Panc1 (cell line): ENCODE results near the gene MREG. TPM values are rescaled to one million over a fixed set of nuclear protein-coding genes. Genes with fewer than 3 reads are reported as not detected.

ENCODE experiments used
- ATAC-seq: fragments of 200-7000 bp; cut with Tn5 transposase; 2 replicates; pipeline ENCODE4 v1.9.1; 2020; ENCODE audit warnings: mild to moderate bottlenecking, moderate library complexity
- BruUV-seq: library from RNA; stranded (reverse); fragments of 400-500 nt; replicated peaks from 2 replicates; lab custom pipeline; 2021; lab: Mats Ljungman, UMichigan
- CTCF ChIA-PET: fragments of 300-600 bp; sonication (Branson Sonifier 250); formaldehyde crosslinking; loops from one replicate; lab custom pipeline; 2022; ENCODE audit warnings: antibody characterized with exemption; lab: Charles Lee
- POLR2A ChIA-PET: fragments of 300-600 bp; sonication (Branson Sonifier 250); formaldehyde crosslinking; loops from one replicate; lab custom pipeline; 2022; ENCODE audit warnings: antibody characterized with exemption; lab: Charles Lee
- DNase-seq: peaks from one replicate; pipeline ENCODE4 v3.0.0-alpha.2; 2010; ENCODE audit warnings: low read depth, low spot score
- H3K27ac ChIP-seq: 2 replicates; pipeline ENCODE4 v1.5.1; 2011; ENCODE audit warnings: mild to moderate bottlenecking, low read length, inconsistent platforms
- H3K27me3 ChIP-seq: fragments of 200-500 bp; sonication (Bioruptor generic); 2 replicates; pipeline ENCODE4 v1.6.0; 2014; ENCODE audit warnings: low read length, inconsistent platforms; ENCODE audit not compliant: control insufficient read depth, insufficient read depth
- H3K36me3 ChIP-seq: fragments of 200-500 bp; sonication (Bioruptor generic); 2 replicates; pipeline ENCODE4 v1.5.1; 2014; ENCODE audit warnings: inconsistent platforms, mild to moderate bottlenecking, low read length, moderate library complexity; ENCODE audit not compliant: control insufficient read depth, insufficient read depth
- H3K4me1 ChIP-seq: 2 replicates; pipeline ENCODE4 v1.5.1; 2011; ENCODE audit warnings: inconsistent platforms, mild to moderate bottlenecking, low read length, moderate library complexity; ENCODE audit not compliant: control insufficient read depth, insufficient read depth
- H3K4me3 ChIP-seq, 2 experiments: 2 replicates each; pipeline ENCODE4 v1.5.1; 2011 to 2012; ENCODE audit warnings: low read depth in 2 of 2, low read length in 2 of 2, mild to moderate bottlenecking in 2 of 2, inconsistent platforms in 1 of 2, moderate library complexity in 1 of 2
- H3K9me3 ChIP-seq: fragments of 200-500 bp; sonication (Bioruptor generic); 2 replicates; pipeline ENCODE4 v1.5.1; 2014; ENCODE audit warnings: low read depth, mild to moderate bottlenecking, inconsistent platforms, low read length, moderate library complexity; ENCODE audit not compliant: control insufficient read depth, insufficient read depth
- POLR2AphosphoS5 ChIP-seq: IDR thresholded peaks from 2 replicates; pipeline ENCODE4 v1.6.1; 2012; ENCODE audit warnings: mild to moderate bottlenecking, low read depth, low read length, moderate library complexity
- SIN3A ChIP-seq: IDR thresholded peaks from 2 replicates; pipeline ENCODE4 v1.6.1; 2012; ENCODE audit warnings: low read depth, mild to moderate bottlenecking, low read length, moderate library complexity, borderline replicate concordance; ENCODE audit not compliant: insufficient read depth
- TCF7L2 ChIP-seq: IDR thresholded peaks from 2 replicates; pipeline ENCODE4 v1.6.1; 2011; ENCODE audit warnings: mild to moderate bottlenecking, low read depth, low read length, inconsistent platforms
- in situ Hi-C: cut with HindIII; loops from 2 replicates; pipeline ENCODE4 v1.10.0; 2016; ENCODE audit warnings: low sequenced_read_pairs, low pct_unique_long_range_greater_than_20kb
- intact Hi-C: fragments of 100-400 bp; cut with micrococcal nuclease; formaldehyde crosslinking; loops from one replicate; pipeline ENCODE4 v1.10.0; 2022; ENCODE audit not compliant: unreplicated experiment
- total RNA-seq: library from RNA; stranded (reverse); gene quantifications from one replicate; pipeline ENCODE4 v1.2.1, GENCODE V29; 2021; ENCODE audit not compliant: unreplicated experiment
- TF ChIP-seq, protein P1 (sequence below): fragments of 450-650 bp; IDR thresholded peaks from 2 replicates; pipeline ENCODE4 v1.5.1; 2017; ENCODE audit warnings: mild to moderate bottlenecking
- TF ChIP-seq, protein P2 (sequence below), 2 experiments: IDR thresholded peaks; 2 replicates each; pipeline ENCODE4 v1.6.1; 2011 to 2012; ENCODE audit warnings: low read depth in 2 of 2, control low read depth in 1 of 2, low read length in 1 of 2, mild to moderate bottlenecking in 1 of 2, moderate library complexity in 1 of 2; ENCODE audit not compliant: insufficient read depth in 1 of 2

MREG gene
- total RNA-seq, 1 experiment from 2014 or later = 19.2 TPM

DNA sequence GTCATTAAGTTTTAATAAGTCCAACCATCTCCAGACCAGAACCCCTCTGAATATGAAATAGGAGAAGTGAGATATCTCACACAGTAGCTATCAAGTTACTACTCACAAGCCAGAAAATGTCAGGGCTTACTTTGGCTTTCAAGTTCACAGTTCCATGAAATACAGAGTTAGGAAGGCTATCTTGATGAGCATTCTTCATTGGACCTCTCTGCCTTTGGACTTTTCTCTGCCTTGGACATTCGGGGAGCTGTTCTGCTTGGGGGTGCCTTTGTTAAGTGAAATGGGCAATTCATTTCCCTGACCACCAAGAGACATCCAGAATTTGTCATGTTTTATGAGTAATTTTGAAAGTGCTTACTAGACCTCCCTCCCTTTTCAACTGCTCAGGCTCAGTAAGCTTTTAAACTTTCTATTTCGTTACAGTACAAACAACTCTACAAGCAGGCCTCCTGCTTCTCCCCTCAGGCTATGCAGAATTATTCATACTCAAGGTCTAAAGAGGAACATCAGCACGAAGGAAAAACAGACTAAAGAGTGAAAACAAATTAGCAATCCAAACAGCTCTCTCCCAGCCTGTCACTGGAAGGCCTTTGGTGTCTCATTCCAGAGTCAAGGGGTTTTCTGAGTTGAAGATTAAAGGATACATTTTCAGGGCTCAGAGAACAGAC lies 95.3 kb downstream of the MREG start:
- Histone ChIP-seq H3K9me3 (no peaks in the 10 kb centered on the region), H3K27ac (no peak overlapping the region), H3K4me1 (no peaks in the 10 kb centered on the region), H3K4me3 (no peak overlapping the region), H3K36me3 (no peaks in the 10 kb centered on the region), H3K27me3 (no peaks in the 10 kb centered on the region; the same call in 1 of the 2 replicates)
- DNase-seq (no peak), ATAC-seq (no peak)
- intact Hi-C loops (no loop called here), in situ Hi-C loops (no loop called here)
- POLR2A ChIA-PET = no interaction called here
- CTCF ChIA-PET = interaction anchor here (0.5 to 0.6 kb wide), 2 partner anchors 648 to 1266 kb away, joined by 4 to 5 read pairs; no protein-coding TSS in a partner anchor
- BruUV-seq = no TSS peak
- TF ChIP-seq, protein P1, sequence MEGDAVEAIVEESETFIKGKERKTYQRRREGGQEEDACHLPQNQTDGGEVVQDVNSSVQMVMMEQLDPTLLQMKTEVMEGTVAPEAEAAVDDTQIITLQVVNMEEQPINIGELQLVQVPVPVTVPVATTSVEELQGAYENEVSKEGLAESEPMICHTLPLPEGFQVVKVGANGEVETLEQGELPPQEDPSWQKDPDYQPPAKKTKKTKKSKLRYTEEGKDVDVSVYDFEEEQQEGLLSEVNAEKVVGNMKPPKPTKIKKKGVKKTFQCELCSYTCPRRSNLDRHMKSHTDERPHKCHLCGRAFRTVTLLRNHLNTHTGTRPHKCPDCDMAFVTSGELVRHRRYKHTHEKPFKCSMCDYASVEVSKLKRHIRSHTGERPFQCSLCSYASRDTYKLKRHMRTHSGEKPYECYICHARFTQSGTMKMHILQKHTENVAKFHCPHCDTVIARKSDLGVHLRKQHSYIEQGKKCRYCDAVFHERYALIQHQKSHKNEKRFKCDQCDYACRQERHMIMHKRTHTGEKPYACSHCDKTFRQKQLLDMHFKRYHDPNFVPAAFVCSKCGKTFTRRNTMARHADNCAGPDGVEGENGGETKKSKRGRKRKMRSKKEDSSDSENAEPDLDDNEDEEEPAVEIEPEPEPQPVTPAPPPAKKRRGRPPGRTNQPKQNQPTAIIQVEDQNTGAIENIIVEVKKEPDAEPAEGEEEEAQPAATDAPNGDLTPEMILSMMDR = no peak
- TF ChIP-seq, protein P2, sequence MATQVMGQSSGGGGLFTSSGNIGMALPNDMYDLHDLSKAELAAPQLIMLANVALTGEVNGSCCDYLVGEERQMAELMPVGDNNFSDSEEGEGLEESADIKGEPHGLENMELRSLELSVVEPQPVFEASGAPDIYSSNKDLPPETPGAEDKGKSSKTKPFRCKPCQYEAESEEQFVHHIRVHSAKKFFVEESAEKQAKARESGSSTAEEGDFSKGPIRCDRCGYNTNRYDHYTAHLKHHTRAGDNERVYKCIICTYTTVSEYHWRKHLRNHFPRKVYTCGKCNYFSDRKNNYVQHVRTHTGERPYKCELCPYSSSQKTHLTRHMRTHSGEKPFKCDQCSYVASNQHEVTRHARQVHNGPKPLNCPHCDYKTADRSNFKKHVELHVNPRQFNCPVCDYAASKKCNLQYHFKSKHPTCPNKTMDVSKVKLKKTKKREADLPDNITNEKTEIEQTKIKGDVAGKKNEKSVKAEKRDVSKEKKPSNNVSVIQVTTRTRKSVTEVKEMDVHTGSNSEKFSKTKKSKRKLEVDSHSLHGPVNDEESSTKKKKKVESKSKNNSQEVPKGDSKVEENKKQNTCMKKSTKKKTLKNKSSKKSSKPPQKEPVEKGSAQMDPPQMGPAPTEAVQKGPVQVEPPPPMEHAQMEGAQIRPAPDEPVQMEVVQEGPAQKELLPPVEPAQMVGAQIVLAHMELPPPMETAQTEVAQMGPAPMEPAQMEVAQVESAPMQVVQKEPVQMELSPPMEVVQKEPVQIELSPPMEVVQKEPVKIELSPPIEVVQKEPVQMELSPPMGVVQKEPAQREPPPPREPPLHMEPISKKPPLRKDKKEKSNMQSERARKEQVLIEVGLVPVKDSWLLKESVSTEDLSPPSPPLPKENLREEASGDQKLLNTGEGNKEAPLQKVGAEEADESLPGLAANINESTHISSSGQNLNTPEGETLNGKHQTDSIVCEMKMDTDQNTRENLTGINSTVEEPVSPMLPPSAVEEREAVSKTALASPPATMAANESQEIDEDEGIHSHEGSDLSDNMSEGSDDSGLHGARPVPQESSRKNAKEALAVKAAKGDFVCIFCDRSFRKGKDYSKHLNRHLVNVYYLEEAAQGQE (IDR thresholded peaks at IDR 0.05; ENCODE audit: insufficient read depth in 1 of 2, low read depth in 2 of 2, low read length in 1 of 2) = no peak
- no peak for TF ChIP-seq TCF7L2
- no peak for TF ChIP-seq SIN3A
- no peak for TF ChIP-seq POLR2AphosphoS5

DNA sequence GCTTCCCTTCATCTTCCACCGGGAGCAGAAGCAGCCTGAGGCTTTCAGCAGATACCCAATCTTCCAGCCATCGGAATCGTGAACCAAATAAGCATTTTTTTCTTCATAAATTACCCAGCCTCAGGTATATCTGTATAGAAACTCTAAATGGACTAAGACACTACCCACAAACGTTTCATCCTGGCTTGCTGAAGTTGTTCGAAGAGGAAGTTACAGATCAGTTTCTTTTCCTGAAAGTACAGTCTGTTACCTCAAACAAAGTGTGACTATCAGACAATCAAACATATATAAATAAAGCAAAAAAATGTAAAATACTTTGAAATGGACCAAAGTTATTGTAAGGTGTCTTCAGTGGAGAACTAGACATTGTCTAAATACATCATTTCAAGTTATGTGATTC lies 97.9 kb downstream of the MREG start:
- BruUV-seq = no TSS peak
- no peaks in the 10 kb centered on the region for H3K4me1 ChIP-seq
- no peaks in the 10 kb centered on the region for H3K9me3 ChIP-seq

More for the DNA sequence above, 97.9 kb downstream of the MREG start:
- DNase-seq (no peak), ATAC-seq (no peak)
- in situ Hi-C loops (no loop called here), intact Hi-C loops (no loop called here)
- Histone ChIP-seq H3K36me3 (no peaks in the 10 kb centered on the region), H3K4me3 (no peak overlapping the region), H3K27ac (no peak overlapping the region), H3K27me3 (peaks cover 6% of the 10 kb centered on the region; the same call in 1 of the 2 replicates)
- POLR2A ChIA-PET = no interaction called here
- TF ChIP-seq TCF7L2 (no peak), SIN3A (no peak), POLR2AphosphoS5 (no peak)
- TF ChIP-seq, protein P1 = no peak
- TF ChIP-seq, protein P2 (IDR thresholded peaks at IDR 0.05; ENCODE audit: insufficient read depth in 1 of 2, low read depth in 2 of 2, low read length in 1 of 2) = no peak
- CTCF ChIA-PET = no interaction called here
